ENCODE results near the gene ZDHHC8.
A peak's percentile ranks its signal among the peaks of the same experiment; 100 is the strongest.

ZDHHC8 gene

DNA sequence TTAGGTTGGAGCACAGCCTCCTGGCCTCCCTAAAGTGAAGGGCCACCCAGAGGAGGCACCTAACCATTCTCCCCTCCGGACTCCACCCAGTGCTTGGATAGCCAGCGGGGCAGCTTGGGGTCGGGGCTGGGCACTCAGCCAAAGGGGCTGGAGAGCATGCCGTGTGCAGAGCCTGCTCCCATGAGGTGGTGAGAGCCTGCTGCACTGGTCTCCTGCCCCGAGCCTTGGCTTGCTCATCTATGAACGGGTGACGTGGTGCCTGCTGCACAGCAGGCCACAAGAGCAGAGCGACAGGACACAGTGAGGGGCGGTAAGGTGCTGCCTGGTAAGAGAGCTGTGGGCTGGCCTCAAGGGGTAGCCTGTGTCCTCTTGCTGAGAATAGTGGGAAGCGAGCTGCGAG lies 33.3 kb downstream of the ZDHHC8 start:
- DNase-seq, result no peak

DNA sequence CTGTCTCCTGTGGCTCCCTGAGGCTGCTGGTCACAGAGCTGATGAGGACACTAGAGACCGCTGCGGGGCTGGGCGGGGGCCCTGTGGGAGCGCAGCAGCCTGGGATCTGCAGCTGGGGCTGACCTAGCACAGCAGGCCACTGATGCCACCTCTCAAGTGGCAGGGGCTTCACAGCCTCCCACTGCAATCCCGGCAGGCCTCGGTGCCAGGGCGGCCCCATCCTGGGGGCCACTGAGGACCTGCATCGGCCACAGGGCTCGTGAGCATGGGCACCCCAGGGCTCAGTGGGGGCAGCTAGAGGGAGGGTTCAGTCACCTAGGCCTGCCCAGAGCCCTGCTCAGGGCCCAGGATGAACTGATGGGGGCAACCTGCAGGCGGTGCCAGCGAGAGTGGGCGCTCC lies 33.8 kb downstream of the ZDHHC8 start:
- DNase-seq, result no peak

DNA sequence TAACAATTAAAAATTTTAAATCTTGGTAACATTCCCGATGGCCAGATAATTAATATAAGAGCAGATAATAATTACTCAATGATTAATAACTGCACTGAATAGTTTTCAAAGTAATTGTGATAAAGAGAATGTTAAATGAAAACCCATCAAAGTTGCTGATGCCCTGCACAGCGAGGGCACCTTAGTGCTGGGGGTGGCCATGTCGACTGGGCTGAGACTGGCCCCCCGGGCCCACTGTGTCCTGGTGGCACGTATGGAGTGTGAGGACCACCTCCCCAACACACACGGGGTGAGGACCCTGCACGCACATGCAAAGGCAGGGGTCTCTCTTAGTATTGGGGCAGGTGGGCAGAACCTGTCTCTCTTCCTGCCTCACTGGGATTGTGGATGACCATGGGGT lies 34.3 kb downstream of the ZDHHC8 start:
- no peak for DNase-seq

DNA sequence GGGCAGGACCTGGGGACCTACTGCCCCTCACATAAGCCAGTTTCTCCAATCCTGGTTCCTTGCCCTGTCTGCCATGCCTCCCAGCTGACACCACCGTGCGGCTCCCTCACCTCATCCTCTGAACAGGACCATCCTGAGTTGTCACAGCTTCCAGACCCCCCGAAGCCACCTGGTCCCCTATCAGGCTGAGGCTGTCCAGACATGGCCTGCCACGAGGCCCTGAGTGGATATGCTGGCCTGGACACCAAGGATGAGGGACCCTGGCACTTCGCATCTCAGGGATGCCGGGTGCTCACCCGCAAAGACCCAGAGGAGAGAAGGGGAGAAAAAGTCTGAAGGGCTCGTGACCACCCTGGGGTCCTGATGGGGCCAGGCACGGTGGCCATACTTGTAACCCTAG lies 35.1 kb downstream of the ZDHHC8 start:
- no peak for DNase-seq

DNA sequence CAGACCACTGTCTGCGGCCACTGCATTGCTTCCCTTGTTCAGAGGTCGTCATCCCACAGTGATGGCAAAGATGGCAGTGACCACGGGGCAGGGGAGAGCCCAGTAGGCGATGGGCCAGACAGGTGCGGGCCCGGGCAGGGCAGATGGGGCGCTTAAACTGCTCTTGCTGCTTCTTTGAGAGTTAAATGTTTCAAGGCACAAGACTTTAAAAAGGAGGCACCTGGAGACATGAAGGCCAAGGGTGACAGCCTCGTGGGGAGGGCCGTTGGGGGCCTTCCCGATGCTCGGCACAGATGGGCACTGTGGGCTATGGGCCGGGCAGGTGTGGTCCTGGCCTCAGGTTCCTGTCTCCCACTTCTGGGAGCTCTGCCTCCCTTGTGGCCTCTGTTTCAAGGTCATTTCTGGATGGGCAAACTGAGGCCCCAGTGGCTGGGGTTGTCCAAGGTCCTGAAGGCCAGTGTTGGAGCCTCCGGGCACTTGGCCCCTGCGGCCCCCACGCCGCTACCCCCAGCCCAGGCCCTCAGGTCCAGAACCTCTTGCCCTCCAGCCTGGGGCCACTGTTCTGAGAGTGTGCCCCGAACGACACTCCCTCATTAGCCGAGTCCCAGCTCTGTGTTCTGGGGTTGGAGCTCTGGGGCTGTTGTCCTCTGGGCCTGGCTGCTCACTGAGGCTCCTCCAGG lies 36.2 kb downstream of the ZDHHC8 start:
- DNase-seq, result no peak

DNA sequence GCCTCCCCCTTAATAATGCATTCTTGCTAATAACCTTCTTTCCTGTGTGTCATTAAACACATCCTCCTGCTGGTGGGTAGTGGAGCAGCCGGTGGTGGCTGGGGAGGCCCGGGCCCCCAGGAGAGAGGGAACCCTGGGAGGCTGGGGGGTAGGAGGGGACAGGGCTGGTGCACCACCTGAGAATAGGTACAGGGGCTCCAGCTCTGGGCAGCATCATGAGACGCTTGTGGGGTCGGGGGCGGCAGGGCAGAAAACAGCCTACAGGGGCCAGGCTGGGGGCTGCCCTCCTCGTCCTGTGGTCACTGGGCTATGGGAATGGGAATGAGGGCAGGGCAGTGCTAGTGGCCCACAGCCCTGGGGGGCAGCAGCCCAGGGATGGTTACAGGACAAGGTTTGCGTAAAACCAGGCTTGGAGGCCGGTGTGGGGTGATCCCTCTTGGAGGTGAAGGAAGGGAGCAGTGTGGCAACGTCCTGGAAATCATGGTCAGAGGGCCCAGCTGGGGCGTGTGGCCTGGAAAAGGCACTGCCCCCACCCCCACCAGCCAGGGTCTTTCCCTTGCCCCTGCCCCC lies 37.7 kb downstream of the ZDHHC8 start:
- DNase-seq, result no peak

DNA sequence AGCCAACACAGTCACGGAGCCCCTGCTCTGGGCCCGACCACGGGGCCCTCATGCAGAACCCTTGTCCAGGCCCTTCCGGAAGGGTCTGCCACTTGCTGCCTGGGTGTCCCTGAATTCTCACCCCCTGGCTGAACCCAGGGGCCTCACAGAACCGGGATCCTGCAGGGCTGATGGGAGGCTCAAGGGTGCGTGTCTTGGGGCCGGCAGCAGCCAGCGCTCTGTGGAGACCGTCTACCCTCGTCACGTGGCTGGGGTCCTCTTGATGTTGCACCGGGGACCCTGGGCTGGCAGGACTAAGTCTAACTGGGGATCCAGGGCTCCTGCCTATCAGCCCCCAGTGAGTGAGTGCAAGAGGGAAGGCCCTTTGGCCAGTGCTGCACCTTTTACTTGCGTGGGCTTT lies 38.6 kb downstream of the ZDHHC8 start:
- no peak for DNase-seq

DNA sequence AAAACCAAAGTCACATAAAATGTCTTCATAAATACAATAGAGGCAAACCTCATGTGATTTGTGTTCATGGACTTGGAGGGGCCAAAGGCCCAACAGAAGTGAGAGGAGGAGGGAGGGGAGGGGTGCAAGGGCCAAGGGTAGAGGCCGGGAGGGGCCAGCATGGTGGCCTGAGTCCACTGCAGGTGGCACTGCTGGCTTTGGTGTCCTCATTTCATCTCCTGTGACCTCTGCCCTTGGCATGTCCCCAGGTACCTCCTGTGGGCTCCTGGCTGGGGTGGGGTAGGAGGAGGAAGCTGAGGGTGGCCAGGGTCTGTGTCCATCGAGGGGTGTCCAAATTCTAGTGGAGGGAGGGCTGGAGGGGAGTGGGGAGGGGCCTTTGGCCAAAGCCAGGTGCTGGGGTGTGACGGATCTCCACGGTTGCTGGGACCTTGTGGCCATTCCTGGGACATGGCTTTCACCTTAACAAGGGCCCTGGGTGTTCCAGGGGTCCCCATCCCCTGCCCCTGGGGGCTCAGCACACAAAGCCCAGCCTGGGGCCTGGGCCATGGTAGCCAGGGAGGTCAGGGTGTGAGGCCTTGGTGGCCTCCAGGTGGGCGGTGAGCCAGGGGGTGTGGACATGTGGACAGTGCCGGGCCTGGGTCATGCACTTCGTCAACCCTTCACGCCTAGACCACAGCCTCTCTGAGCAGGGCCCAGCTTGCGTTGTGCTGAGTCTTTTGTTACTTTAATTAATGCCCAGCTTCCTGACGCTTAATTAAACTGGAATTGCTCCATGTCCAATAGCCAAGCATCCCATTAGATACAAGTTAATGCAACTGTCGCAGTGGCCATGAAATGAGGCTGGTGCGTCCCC lies 39.9 kb downstream of the ZDHHC8 start:
- DNase-seq, result no peak

DNA sequence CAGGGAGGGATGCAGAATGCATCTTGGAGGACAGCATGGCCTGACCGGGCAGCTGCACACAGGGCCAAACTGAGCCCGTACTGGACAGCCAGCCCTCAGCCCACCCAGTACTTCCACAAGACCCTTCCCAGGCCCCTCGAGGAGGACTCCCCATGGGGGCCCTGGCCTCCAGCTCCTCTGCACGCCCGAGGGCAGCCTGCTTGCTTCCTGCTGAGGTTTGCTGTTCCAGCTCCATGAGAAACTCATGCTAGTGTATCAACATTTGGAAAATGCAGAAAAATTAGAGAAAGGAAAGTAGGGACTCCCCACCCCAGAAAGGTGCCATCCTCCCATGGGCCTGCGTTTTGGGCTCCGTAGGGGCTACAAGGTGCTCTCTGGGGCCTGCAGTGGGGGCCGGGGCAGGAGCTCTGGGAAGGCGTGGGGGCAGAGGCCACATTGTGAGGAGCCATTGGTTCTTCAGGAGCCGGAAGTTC lies 40.6 kb downstream of the ZDHHC8 start:
- DNase-seq, result no peak

DNA sequence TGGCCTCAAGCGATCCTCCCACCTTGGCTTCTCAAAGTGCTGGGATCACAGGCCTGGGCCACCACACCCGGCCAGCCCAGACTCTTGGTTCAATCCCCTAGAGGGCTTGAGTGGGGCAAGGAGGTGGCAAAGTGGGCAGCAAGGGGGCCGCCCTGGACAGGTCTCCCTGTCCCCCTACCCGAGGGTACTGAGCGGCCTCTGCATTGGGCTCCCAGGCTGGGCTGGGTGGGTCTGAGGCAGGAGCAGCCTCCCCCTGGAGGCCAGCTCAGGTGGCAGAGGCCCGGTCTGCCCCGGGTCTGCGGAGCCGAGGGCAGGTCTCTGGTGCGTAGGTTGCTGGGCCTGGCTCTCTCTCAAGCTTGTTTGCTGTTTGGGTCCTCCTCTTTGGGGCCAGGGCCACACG lies 41.6 kb downstream of the ZDHHC8 start:
- no peak for DNase-seq

DNA sequence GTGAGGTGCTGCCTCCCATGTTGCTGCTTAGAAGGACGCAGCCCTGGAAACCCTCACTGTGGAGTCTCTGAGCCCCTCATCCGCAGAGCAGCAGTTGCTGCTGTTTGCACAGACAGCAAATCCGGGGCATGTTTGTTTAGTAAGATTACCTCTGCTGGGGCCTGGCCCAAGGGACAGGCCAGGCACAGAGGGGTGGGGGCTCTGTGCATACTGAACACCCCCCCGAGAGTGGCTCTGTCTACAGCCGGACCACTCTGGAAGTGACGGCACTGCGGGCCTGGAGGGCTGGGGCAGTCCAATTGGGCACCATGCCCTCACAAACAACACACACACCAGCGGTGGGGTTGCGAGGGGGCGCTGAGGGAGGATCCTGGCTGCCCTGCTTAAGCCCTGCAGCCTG lies 42.2 kb downstream of the ZDHHC8 start:
- no peak for DNase-seq

DNA sequence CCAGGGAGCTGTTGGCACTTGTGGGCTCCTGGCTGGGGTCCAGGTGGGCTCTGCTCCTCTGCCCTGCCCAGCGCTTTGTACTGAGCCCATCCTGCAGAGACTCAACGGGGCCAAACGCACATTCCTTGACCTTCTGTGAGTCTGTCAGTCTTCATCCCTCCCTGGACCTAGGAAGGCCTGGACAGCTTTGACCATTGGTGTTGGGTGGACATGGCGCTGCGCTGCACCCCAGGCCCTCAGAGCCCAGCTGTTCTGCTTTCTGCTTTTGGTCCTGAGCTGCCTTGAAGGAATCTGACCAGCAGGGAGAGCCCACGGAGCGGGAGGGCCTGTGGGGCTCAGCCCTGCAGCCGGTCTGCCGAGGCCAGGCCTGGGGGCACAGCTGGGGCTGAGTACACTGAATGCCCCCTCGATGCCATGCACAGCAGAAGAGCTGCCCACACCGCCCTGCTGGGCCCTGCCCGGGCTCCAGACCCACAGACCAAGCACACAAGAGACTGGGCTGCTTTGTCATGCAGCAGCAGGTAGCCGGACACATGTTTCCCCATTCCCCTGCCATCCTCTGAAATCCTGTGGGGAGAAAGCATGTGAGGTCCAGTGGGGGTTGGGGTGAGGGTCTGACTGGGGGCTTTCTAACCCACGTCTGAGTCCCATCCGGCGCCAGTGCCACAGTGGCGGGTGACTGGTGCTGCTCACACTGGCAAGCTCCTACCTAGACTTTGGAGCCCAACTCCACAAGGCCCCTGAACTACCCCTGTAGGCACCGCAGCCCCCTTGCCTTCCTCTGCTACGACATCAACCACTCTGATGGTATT lies 43.4 kb downstream of the ZDHHC8 start:
- DNase-seq, result no peak

DNA sequence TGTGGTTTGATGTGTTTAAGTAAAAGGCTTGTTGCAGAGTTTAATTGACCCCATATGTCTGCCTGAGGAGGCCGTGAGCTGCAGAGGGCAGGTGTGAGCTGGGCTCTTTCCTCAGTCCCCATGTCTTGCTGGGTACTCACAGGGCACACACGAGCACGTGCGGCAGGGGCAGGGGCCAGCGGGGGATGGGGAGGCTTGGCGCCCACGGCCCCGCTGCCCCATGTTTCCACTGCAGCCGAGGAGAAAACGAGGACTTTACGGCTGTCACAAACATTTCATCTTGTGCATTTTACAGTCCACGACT lies 43.9 kb downstream of the ZDHHC8 start:
- no peak for DNase-seq

DNA sequence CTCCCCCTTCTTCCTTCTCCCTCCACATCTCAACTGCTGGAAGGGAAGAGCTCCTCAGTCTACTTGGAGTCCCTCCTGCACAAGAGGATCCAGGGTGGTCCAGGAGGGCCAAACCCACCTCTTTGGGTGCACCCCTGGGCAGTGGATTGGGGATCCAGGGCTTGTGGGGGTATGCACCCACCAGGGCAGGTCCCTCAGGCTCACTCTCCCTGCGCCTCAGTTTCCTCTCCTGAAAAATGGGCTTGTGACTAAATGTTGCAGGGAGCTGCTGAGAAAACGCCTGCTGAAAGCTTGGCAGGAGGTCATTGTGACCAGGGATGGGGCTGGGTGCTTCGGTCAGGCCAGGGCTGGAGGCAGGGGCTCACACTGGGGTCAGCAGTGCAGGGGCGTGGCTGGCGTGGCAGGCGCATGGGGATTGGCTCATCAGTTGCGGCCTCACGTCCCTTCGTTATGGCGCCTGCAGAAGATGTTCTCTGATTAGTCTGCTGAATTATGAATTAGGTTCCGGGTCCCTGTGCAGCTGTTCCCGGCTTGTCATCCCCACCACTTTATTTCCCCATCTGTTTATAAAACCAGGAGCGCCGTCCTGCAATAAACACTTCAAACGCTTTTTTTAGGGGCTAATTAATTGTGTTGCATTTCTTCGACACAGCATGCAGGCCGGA lies 44.9 kb downstream of the ZDHHC8 start:
- DNase-seq, result no peak

DNA sequence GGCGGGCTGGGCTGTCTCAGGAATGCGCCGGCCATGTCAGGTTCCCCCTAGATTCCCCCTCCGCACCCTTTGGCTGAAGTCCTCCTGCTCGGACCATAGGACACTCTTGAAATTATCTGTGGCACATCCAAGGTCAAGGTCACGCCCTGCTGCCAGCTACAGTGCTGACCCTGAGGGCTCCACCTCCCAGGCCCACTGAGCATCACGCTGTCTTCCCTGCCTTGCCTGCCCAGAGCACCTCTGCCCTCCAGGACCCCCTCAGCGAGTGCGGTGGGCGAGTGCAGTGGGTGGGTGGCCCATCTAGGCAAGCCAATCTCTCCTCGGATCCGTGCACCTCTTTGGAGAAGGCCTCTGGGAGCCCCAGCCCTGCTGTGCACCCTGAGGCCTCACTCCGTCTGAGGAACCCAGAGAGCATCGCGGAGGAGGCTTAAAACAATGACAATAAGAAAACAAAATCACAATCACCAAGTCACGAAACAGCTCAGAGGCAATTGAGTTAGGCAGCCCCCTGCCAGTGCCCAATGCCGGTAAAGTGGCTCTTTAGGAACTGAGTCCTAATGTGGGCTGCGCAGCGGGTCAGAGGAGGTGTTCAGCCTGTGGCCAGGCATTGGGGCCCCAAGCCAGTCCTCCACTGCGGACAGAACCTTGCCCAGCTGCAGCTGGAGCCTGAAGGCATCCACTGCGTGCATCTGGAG lies 45.8 kb downstream of the ZDHHC8 start:
- no peak for DNase-seq

DNA sequence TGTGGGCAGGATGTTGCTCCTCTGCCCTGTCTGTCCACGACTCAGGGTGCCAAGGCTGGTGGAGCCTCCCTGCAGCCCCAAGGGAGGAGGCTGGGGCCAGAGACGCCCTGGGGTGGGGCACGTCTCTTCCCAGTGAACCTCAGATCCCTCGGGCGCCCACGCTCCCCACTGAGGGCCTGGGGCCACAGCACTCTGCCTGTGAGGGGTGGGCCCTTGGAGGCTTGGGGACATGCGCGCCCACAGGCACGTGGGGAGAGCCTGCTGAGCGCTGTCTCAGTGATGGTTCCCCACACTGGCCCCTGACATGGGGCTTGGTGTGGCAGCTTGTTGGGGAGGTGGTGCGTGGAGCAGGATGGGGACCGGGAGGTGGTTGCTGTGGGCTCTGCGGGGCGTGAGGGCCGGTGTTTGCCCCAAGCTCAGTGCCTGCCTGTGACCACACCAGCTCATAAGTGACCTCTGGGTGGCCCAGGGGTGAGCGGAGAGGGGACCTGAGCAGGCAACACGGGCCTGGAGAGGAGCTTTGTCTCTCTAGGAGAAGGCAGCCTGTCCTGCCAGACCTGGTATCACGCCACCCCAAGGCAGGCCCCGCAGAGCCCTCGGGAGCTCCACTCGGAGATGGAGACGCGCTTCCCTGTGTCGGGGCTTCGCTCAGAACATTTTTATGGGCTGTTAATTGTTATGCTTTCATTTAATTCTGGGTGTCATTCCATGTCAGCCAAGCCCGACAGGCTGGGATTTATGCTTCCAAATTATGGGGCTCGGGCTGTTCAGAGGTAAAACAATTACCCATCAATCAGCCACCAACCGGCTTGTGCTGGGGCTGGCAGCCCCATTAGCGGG lies 46.7 kb downstream of the ZDHHC8 start:
- no peak for DNase-seq

DNA sequence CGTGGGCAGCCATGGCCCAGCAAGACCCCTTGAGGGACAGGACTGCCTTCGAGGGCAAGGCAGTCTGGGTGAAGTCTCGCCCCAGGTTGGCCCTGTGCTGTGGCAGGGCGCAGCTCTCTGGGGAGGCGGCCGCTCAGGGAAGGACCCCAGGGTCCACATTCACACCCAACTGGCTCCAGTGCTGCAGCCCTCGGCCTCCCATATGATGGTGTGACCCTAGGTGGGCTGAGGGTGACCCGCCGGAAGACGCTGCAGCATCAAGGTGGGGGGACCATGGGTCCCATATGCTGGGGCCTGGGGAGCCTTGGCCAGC lies 47.3 kb downstream of the ZDHHC8 start:
- no peak for DNase-seq

DNA sequence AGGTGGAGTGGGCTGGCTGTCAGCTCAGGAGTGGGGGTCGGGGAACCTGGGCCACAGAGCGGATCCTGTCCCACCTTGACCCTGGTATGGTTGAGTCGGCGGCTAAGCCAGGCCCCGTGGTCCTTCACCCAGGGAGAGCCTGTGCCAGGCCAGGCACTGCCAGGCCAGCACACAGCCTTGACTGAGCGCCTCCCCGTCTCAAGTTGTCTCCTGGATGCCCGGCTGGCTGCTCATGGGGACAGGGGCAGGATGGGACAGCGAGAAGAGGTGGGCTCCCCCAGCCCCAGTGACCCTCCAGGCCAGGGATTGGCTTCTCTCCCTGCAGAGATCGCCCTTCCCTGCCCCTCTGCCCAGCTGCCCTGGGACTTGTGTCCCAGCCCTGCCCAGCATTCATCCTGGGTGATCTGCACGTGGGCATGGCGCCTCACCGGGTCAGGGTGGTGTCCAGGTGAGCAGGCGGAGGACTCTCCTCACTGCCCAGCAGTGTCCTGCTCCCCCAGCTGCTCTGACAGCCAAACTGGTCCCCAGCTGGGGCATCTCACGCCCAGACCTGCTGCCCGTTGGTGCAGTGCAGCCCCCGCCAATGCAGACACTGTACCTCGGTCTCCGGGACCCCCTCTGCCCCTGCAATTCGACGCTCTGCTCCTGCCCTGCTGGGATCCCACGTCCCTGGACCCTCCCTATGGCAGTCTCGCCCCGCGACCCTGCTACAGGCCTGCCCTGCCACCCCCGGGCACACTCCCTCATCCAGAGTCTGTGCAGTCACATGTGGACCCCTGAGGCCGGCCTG lies 48.0 kb downstream of the ZDHHC8 start:
- DNase-seq, result no peak

DNA sequence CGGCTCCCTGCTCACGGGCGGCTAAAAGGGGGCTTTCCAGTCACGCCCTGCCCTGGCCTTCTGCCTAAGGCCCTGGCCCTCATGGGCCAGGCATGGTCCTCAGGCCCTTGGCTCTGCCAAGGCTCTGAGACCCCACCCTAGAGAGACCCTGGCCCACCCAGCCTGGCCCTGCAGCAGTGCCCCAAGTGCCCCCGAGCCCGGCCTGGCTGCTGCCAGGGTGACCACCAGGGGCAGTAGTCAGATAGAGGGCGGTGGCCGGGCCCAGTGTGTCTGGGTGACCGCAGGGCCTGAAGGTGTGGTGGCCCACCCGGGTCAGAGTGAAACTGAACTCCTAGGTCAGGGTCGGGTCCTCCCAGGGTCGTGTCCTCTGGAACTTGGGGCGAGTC lies 48.6 kb downstream of the ZDHHC8 start:
- no peak for DNase-seq

DNA sequence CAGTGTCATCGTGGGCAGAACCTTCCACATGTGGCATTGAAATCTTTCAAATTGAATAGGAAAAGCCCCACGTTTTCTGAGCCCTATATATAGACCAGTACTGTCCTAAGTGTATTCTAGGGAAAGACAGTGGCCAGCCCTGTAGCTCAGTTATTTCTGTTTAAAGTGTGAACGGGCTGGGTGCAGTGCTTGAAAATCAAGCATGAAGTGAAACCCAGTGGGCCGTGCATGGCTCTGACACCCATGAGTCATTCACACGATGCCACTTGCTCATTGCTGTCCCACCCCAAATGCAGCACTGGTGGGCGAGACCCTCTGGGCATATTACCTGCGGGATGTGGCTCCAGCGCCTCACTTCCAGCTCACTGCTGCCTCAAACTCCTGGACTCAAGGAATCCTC lies 49.0 kb downstream of the ZDHHC8 start:
- DNase-seq, result peak; percentile 29 to 58
